ENCODE results near the gene DUSP28.

DNA sequence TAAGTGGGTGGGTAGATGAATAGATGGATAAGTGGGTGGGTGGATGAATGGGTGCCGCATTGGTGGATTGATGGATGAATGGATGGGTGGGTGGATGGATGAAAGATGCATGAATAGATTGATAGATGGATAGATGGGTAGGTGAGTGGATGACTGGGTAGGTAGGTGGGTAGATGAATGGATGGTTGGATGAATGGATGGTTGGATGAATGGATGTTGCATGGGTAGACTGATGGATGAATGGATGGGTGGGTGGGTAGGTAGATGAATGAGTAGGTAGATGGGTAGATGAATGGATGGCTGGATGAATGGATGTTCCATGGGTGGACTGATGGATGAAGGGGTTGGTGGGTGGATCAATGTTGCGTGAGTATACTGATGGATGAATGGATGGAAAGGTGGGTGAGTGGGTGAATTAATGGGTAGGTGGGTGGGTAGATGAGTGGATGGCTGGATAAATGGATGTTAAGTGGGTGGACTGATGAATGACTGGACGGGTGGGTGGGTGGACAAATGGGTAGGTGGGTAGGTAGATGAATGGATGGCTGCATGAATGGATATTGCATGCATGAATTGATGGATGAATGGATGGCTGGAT is 32.9 kb upstream of the DUSP28 start:
- TF ChIP-seq, protein P1, sequence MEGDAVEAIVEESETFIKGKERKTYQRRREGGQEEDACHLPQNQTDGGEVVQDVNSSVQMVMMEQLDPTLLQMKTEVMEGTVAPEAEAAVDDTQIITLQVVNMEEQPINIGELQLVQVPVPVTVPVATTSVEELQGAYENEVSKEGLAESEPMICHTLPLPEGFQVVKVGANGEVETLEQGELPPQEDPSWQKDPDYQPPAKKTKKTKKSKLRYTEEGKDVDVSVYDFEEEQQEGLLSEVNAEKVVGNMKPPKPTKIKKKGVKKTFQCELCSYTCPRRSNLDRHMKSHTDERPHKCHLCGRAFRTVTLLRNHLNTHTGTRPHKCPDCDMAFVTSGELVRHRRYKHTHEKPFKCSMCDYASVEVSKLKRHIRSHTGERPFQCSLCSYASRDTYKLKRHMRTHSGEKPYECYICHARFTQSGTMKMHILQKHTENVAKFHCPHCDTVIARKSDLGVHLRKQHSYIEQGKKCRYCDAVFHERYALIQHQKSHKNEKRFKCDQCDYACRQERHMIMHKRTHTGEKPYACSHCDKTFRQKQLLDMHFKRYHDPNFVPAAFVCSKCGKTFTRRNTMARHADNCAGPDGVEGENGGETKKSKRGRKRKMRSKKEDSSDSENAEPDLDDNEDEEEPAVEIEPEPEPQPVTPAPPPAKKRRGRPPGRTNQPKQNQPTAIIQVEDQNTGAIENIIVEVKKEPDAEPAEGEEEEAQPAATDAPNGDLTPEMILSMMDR (IDR thresholded peaks at IDR 0.05) = no peak
- TF ChIP-seq EZH2phosphoT487 (IDR thresholded peaks at IDR 0.05) = no peak
